Cardiac muscle cell (in vitro differentiated cells and primary cell): ENCODE data around the gene A1BG. TPM values are rescaled to one million over a fixed set of nuclear protein-coding genes. Genes with fewer than 3 reads are reported as not detected.

ENCODE experiments used
- DNase-seq, 2 donors: peaks; one replicate each; pipeline versions ENCODE4 v3.0.0 to v3.0.0-alpha.2; 2010 to 2017; ENCODE audit warnings: low read depth in 1 of 2, low spot score in 1 of 2
- H3K27ac ChIP-seq: fragments of 200-600 bp; sonication (generic); 2 replicates; pipeline ENCODE4 v1.5.1; 2016
- H3K27me3 ChIP-seq: fragments of 200-600 bp; sonication (generic); 2 replicates; pipeline ENCODE4 v1.6.0; 2016; ENCODE audit warnings: control low read depth
- H3K36me3 ChIP-seq: fragments of 200-600 bp; sonication (generic); 2 replicates; pipeline ENCODE4 v1.5.1; 2016; ENCODE audit warnings: control low read depth
- H3K4me1 ChIP-seq: fragments of 200-600 bp; sonication (generic); 2 replicates; pipeline ENCODE4 v1.8.1; 2017; ENCODE audit warnings: low read depth, mild to moderate bottlenecking, mixed run types
- H3K4me3 ChIP-seq: fragments of 200-600 bp; sonication (generic); 2 replicates; pipeline ENCODE4 v1.5.1; 2016; ENCODE audit warnings: mild to moderate bottlenecking
- H3K9me3 ChIP-seq: fragments of 200-600 bp; sonication (generic); 2 replicates; pipeline ENCODE4 v1.5.1; 2017; ENCODE audit warnings: low read depth, mild to moderate bottlenecking, control low read depth
- polyA plus RNA-seq: library from polyadenylated mRNA; unstranded; fragments of >200 nt; fragmentation: Nextera tagmentation; extraction: Ambion mirVana; gene quantifications from 2 replicates; pipeline ENCODE4 v1.2.1, GENCODE V29; 2016
- total RNA-seq: library from RNA; depleted of rRNA; stranded (reverse); fragments of >200 nt; gene quantifications from 2 replicates; pipeline ENCODE4 v1.2.3, GENCODE V29; 2016
- TF ChIP-seq, protein P1 (sequence below): IDR thresholded peaks from 2 replicates; pipeline ENCODE4 v1.5.1; 2012; ENCODE audit warnings: low read depth, mild to moderate bottlenecking, low read length

A1BG gene
- total and polyA plus RNA-seq, 2 experiments from 2014 or later = 45.9 to 138 TPM

DNA sequence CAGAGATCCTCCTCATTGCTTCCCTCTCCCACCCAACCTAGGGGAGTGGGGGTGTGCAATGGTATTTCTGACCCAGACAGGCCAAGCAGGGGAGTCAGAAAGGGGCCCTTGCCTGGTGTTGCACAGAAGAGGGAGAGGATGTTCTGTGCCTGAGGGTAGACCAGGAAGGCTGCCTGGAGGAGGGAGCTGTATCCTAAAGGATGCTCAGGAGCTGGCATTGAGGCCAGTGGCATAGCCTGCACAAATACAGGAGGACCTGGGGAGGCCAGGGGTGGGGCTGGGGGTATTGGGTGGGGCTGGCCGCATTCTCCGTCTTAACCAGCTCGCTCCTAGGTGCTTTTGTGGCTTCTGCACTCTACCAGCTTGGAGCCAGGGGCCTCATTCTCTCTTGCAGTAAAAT is 46.6 kb upstream of the A1BG start:
- Histone ChIP-seq H3K4me3 (no peak overlapping the region), H3K36me3 (no peaks in the 10 kb centered on the region), H3K27ac (no peak overlapping the region), H3K27me3 (peaks cover 14% of the 10 kb centered on the region), H3K9me3 (no peaks in the 10 kb centered on the region), H3K4me1 (peaks cover 6% of the 10 kb centered on the region)
- TF ChIP-seq, protein P1, sequence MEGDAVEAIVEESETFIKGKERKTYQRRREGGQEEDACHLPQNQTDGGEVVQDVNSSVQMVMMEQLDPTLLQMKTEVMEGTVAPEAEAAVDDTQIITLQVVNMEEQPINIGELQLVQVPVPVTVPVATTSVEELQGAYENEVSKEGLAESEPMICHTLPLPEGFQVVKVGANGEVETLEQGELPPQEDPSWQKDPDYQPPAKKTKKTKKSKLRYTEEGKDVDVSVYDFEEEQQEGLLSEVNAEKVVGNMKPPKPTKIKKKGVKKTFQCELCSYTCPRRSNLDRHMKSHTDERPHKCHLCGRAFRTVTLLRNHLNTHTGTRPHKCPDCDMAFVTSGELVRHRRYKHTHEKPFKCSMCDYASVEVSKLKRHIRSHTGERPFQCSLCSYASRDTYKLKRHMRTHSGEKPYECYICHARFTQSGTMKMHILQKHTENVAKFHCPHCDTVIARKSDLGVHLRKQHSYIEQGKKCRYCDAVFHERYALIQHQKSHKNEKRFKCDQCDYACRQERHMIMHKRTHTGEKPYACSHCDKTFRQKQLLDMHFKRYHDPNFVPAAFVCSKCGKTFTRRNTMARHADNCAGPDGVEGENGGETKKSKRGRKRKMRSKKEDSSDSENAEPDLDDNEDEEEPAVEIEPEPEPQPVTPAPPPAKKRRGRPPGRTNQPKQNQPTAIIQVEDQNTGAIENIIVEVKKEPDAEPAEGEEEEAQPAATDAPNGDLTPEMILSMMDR = no peak
- DNase-seq = no peak

DNA sequence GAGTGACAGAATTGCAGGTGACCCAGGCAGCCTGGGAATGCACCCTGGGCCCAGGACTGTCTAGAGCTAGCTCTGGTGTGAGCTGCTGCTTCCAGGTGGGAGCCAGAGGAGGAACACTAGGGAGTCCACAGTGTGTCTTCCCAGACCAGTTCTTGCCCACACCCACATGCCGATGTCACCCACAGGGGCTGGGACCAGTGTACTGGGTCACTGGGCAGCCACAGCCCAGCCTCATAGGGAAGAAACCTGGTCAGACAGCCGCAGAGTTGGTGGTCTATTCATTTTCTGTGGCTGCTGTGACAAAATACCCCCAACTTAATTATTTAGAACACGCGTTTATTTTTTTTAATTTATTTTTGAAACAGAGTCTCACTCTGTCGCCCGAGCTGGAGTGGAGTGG is 45.3 kb upstream of the A1BG start:
- TF ChIP-seq, protein P1 = no peak
- Histone ChIP-seq H3K27ac (no peak overlapping the region), H3K9me3 (no peaks in the 10 kb centered on the region), H3K4me3 (no peak overlapping the region), H3K27me3 (peaks cover 14% of the 10 kb centered on the region), H3K36me3 (peaks cover 13% of the 10 kb centered on the region), H3K4me1 (peaks cover 6% of the 10 kb centered on the region)
- no peak for DNase-seq

DNA sequence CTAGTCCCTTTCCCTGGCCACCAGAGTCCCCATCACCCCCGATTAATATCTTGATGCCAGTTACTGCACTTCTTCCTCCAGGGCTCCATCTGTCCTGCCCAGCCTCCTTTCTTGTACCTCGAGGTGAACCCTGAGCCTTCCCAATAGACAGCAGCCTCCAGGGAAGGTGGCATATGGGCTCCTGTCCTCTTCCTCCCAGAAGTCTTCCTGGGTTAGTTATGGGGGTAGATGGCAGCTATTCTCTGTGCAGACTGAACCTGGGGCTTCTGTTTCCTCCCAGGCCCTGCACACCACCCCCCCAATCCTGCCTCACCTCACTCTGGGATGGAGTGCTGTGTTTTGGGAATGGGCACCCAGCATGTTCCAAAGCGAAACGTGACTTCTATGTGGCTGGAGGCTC is 44.8 kb upstream of the A1BG start:
- TF ChIP-seq, protein P1 = no peak
- no peak for DNase-seq
- no peak overlapping the region for H3K4me3 ChIP-seq
- H3K36me3 ChIP-seq = peaks cover 16% of the 10 kb centered on the region
- H3K4me1 ChIP-seq = peaks cover 6% of the 10 kb centered on the region
- no peaks in the 10 kb centered on the region for H3K9me3 ChIP-seq
- H3K27ac ChIP-seq = no peak overlapping the region
- peaks cover 14% of the 10 kb centered on the region for H3K27me3 ChIP-seq

DNA sequence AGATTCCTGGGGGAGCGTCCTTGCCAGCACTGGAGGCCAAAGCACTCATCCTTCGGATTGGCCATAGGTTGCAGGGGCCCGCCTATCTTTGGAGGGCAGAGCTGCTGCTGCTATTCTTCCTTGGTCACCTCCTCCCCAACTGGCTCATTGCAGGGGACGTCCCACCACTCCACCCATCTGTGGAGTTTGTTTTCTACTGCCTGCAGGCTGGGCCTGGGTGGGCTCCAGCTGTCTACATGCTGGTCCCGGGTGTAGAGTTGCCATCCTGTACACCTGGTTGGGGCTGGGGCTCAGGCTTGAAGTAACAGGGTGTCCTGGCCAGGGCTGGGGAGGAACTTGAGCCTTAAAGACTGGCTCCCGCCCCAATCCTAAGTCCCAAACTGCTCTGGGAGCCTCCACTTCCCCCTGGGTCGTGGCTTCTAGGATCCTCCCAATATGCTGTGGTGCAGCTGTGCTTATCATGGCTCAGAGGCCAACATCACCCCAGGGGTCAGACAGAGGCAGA is 44.3 kb upstream of the A1BG start:
- Histone ChIP-seq H3K4me3 (no peak overlapping the region), H3K27me3 (peaks cover 14% of the 10 kb centered on the region), H3K4me1 (peaks cover 6% of the 10 kb centered on the region), H3K36me3 (peaks cover 19% of the 10 kb centered on the region), H3K9me3 (no peaks in the 10 kb centered on the region), H3K27ac (no peak overlapping the region)
- no peak for DNase-seq
- TF ChIP-seq, protein P1 = no peak

DNA sequence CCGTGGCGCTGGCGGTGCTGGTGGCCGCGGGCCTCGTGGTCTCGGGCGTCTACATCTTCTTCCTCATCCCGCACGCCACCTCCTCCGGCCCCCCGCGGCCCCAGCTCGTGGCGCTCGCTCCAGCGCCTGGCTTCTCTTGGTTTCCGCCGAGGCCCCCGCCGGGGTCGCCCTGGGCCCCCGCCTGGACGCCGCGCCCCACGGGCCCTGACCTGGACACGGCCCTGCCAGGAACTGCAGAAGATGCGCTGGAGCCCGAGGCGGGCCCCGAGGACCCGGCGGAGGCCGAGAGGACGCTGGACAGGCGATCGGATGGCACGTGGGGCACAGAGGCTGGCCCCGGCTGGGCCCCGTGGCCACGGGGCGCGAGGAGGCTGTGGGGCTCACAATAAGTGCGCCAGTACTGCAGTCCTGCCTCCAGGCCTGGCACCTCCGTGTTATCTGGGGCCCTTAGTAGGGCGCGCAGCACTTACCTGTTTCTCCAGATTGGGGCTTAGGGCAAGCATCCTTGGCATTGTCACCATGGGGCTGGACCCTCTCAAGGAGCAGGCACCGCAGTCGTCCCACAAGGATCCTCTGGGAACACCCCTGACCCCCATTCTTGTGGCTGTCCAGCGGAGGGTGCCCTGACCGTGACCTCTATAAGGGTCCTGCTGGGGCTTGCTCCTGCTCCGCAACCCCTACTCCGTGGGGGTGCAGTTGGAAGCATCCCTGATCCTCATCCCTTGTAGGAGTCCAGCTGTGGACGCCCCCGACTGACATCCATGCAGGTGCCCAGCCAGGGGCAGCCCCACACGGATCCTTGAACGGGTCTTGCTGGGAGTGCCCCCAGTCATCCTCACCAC is 43.6 kb upstream of the A1BG start:
- peaks cover 14% of the 10 kb centered on the region for H3K27me3 ChIP-seq
- TF ChIP-seq, protein P1 = no peak
- H3K4me3 ChIP-seq = no peak overlapping the region
- no peak for DNase-seq
- peaks cover 19% of the 10 kb centered on the region for H3K36me3 ChIP-seq
- H3K27ac ChIP-seq = no peak overlapping the region
- peaks cover 6% of the 10 kb centered on the region for H3K4me1 ChIP-seq
- no peaks in the 10 kb centered on the region for H3K9me3 ChIP-seq
